BJ (cell line): Measurements from ENCODE around the gene EPB41L1. TPM values are rescaled to one million over a fixed set of nuclear protein-coding genes. Genes with fewer than 3 reads are reported as not detected.

ENCODE experiments used
- CTCF ChIA-PET: fragments of 350-600 bp; formaldehyde crosslinking; extraction: SDS; loops from one replicate; lab custom pipeline; 2021; ENCODE audit warnings: antibody characterized with exemption, inconsistent platforms; lab: Yijun Ruan, JAX
- POLR2A ChIA-PET: fragments of 300-600 bp; sonication (Branson Sonifier 250); formaldehyde crosslinking; extraction: SDS; loops from one replicate; lab custom pipeline; 2021; ENCODE audit warnings: antibody characterized with exemption; lab: Charles Lee
- DNase-seq: peaks from one replicate; pipeline ENCODE4 v3.0.0-alpha.2; 2011; ENCODE audit warnings: low read depth
- H3K27me3 ChIP-seq: 2 replicates; pipeline ENCODE4 v1.6.0; 2011; ENCODE audit warnings: low read length; ENCODE audit not compliant: control insufficient read depth, insufficient read depth
- H3K36me3 ChIP-seq: 2 replicates; pipeline ENCODE4 v1.5.1; 2011; ENCODE audit warnings: low read length; ENCODE audit not compliant: control insufficient read depth, insufficient read depth
- H3K4me3 ChIP-seq: 2 replicates; pipeline ENCODE4 v1.5.1; 2011; ENCODE audit warnings: low read depth, mild to moderate bottlenecking, control low read depth, low read length
- CTCF ChIP-seq: IDR thresholded peaks from 2 replicates; pipeline ENCODE4 v1.5.1; 2011; ENCODE audit warnings: low read depth, mild to moderate bottlenecking, control low read depth, inconsistent platforms, low read length, moderate library complexity; ENCODE audit not compliant: insufficient read depth
- polyA plus RNA-seq: library from polyadenylated mRNA; depleted of rRNA; stranded (reverse); fragments of >200 nt; gene quantifications from 2 replicates; pipeline ENCODE4 v1.2.3, GENCODE V29; 2011

EPB41L1 gene
- polyA plus RNA-seq, 1 experiment: 20.2 TPM

DNA sequence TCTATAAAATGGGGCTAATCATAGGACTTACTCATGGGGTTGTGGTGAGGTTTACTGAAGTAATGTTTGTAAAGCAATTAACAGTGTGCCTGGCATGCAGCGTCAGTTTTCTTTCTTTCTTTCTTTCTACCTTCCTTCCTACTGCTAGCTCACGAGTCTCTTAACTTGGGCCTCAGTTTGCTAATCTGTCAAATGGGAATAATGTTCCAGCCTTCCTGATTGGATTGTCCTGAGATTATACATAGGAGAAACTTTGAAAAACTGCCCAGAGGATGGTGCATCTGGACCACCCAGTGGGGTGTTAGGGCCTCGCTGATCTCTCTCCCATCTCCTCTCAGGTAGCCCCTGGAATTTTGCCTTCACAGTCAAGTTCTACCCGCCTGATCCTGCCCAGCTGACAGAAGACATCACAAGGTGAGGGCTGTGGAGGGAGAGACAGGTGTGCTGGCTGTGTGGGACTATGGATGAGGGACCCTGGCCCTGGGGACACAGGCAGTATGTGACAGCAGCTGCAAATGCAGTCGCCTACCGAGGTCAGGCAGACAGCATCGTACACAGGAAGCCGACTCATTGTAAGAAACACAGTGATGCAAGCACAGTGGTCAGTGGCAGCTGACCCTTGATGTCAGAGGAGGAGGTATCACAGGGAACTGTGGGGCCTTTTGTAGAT lies 27.5 kb downstream of the EPB41L1 start:
- POLR2A ChIA-PET: interaction anchor here (0.6 kb wide), 1 partner anchor 119 kb away, joined by 3 read pairs; no protein-coding TSS in a partner anchor

GRCh38 chr20:36182604-36183154 lies 28.1 kb downstream of the EPB41L1 start:
- DNase-seq: no peak
- H3K27me3 ChIP-seq: no peaks in the 10 kb centered on the region
- no peak overlapping the region for H3K4me3 ChIP-seq
- CTCF ChIA-PET: interaction anchor here (1.0 to 1.9 kb wide), 2 partner anchors 20 to 26 kb away, joined by 3 to 6 read pairs; no protein-coding TSS in a partner anchor
- POLR2A ChIA-PET: no interaction called here
- TF ChIP-seq CTCF: no peak
- H3K36me3 ChIP-seq: no peaks in the 10 kb centered on the region; the same call in 1 of the 2 replicates

More for the DNA sequence above, 27.5 kb downstream of the EPB41L1 start:
- TF ChIP-seq CTCF: no peak
- no peaks in the 10 kb centered on the region for H3K27me3 ChIP-seq
- H3K4me3 ChIP-seq: no peak overlapping the region
- CTCF ChIA-PET: interaction anchor here (0.9 to 1.9 kb wide), 3 partner anchors 17 to 26 kb away, joined by 3 to 6 read pairs (median 3); no protein-coding TSS in a partner anchor
- no peak for DNase-seq
- no peaks in the 10 kb centered on the region; the same call in 1 of the 2 replicates for H3K36me3 ChIP-seq

GRCh38 chr20:36183155-36183944 lies 28.8 kb downstream of the EPB41L1 start:
- no peak for TF ChIP-seq CTCF
- ChIA-PET CTCF (interaction anchor here (1.1 to 2.2 kb wide), 3 partner anchors 12 to 44 kb away, joined by 3 to 7 read pairs (median 6); no protein-coding TSS in a partner anchor), POLR2A (no interaction called here)
- Histone ChIP-seq H3K27me3 (no peaks in the 10 kb centered on the region), H3K36me3 (no peaks in the 10 kb centered on the region; the same call in 1 of the 2 replicates), H3K4me3 (no peak overlapping the region)
- DNase-seq: no peak

DNA sequence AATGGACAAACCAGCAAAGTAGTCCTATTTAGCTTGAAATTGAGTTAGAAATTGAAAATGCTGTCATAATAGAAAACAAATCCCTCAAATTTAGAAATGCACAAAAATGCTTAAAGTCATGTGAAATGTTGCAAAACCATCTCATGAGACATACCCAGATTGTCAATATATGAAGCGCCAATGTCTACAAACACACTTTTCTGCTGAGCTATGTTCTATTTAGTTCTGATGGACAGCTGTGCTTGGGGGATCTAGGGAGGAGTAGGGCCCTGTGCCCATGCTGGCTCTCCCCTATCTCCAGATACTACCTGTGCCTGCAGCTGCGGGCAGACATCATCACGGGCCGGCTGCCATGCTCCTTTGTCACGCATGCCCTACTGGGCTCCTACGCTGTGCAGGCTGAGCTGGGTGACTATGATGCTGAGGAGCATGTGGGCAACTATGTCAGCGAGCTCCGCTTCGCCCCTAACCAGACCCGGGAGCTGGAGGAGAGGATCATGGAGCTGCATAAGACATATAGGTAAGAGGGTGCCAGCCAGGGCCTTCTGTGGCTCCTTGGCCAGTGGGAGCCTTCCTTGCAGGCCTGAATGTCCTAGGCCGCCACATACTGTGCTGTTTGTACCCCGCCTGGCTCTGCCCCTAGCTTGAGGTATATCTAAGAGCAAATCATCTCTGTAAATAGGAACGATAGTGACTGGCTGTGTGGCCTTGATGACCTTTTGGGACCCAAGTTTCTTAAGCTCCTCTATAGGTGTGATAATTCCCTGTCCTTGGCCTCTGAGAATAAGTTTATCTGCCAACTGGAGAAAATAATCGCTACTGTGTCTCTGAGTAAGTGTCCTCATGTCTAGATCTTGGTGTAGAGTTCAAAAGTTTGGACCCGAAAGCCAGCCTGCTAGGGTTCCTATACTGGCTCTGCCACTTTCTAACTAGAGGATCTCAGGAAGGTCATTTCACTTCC lies 30.6 kb downstream of the EPB41L1 start:
- H3K4me3 ChIP-seq: no peak overlapping the region
- H3K36me3 ChIP-seq: 0 out of 2 replicates have a peak, but pooled peaks cover 1% of the 10 kb centered on the region
- DNase-seq: no peak
- POLR2A ChIA-PET: no interaction called here
- H3K27me3 ChIP-seq: no peaks in the 10 kb centered on the region
- CTCF ChIA-PET: interaction anchor here (0.9 to 2.2 kb wide), 7 partner anchors 10 to 192 kb away, joined by 3 to 11 read pairs (median 3); no protein-coding TSS in a partner anchor
- TF ChIP-seq CTCF: no peak
